ENCODE measurements around the gene NOS3.

The NOS3 gene

DNA sequence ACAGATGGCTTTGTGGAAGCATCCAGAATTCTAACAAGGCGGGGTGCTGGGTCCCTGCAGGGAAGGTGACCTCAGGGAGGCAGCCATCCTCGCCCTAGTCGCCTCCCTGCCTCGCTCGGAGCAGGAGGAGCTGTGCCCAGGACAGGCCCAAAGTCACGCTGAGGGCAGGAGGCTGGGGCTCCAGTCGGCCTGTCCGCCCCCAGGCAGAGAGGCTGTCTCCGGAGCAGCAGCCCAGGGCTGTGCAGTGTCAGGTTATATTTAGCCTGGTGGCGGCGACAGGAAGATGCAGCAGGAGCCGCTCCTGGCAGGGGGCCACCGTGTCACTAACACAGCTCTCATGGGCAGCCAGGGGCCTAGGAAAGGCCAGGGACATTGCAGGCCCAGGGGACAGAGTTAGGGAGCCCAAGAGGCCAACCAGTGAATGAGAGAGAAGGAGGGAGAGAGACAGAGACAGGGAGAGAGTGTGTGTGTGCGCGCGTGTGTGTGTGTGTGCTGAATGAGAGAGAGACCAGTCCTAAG lies 26.2 kb upstream of the NOS3 start:
- DNase-seq (ENCODE audit: low spot score), result no peak

- DNase-seq (ENCODE audit: low spot score), result no peak
Measured at GRCh38 chr7:150965273-150965830, 25.5 kb upstream of the NOS3 start.

DNA sequence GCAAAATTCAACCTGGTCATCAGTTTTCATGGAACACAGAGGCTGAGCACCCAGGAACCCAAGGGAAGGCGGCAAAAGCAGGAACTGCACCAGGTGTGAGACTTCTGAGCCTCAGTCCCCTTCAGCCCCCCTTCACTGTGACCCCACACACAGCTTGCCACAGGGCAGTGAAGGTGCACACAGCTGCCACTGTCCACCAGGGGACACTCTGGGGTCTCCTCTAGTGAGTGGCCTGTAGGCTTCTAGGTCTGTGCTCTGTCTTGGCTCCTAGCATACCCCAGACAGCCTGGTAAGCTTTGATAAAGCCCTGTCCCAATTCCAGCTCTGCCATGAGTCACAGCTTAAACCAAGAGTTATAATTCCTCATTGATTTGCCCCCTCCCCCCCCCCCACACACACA lies 24.8 kb upstream of the NOS3 start:
- peak; percentile 74 for DNase-seq (ENCODE audit: low spot score)

GRCh38 chr7:150967349-150967748 lies 23.5 kb upstream of the NOS3 start:
- DNase-seq (ENCODE audit: low spot score), result no peak

DNA sequence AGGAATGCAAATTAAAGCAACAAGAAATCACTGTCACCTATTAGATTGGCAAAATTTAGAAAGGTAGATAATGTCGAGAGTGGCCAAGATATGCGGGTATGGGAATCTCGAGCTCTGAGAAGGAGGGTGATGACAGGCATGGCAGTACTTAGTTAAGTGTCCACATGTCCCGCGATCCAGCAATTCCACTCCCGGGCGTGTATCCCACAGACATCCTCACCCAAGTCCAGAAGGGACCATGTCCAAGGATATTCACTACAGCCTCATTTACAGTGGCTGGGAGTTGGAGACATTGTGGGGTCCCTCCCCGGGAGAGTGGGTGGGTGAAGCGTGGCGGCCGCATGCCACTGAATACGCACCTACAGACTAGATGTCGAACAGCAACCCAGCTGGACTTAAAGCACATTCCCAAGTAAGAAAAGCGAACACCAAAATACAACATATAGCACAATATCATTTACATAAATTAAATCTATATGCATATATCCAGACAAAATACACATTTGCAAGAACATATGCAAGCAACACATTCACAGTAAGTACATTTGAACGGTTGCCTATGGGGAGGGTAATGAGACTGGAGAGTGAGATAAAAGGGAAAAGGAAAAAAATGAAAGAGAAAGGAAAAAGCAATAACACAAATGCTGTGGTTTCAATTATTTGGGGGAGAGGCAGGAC lies 22.6 kb upstream of the NOS3 start:
- DNase-seq (ENCODE audit: low spot score), result no peak

- DNase-seq (ENCODE audit: low spot score), result no peak
Measured at GRCh38 chr7:150968734-150969372, 22.0 kb upstream of the NOS3 start.

DNA sequence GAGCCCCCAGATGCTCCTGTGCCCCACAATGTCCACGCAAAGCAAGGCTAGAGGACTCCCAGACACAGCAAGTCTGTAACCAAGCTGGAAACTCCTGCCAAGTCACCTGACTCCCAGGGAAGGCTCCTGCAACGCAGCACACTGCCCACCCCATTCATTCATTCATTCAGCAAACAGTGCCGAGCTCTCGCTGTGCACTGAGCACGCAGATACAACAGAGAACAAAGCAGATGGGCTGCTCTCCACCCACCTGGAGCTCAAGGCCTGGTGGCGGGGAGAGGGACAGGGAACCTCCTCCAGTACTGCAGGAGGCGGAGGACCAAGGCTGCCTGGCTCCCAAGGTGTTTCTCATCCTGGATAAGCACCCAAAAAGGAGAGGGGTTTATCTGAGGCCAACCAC lies 21.3 kb upstream of the NOS3 start:
- no peak for DNase-seq (ENCODE audit: low spot score)

DNA sequence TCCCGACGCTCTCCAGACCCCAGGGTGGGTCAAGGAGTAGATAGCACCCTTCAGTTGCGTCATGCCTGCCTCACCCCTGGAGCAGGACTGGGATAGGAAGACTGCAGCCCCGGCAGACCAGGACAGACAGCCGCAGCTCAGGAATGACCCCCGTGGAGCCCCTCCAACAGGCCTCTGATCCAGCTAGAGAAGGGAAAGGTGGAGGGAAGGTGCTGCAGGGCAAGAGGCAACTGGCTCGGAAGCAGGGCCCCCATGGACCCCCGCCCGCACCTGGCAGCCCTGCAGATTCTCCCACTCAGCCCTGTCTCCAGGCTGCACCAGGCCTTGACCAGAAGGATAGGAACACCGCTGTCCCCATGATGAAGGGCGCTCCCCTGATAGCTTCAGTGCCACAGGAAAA lies 20.4 kb upstream of the NOS3 start:
- no peak for DNase-seq (ENCODE audit: low spot score)

- DNase-seq (ENCODE audit: low spot score), result peak; percentile 71
Measured at GRCh38 chr7:150971242-150972022, 19.4 kb upstream of the NOS3 start.

- no peak for DNase-seq (ENCODE audit: low spot score)
Measured at GRCh38 chr7:150972023-150972468, 18.8 kb upstream of the NOS3 start.

DNA sequence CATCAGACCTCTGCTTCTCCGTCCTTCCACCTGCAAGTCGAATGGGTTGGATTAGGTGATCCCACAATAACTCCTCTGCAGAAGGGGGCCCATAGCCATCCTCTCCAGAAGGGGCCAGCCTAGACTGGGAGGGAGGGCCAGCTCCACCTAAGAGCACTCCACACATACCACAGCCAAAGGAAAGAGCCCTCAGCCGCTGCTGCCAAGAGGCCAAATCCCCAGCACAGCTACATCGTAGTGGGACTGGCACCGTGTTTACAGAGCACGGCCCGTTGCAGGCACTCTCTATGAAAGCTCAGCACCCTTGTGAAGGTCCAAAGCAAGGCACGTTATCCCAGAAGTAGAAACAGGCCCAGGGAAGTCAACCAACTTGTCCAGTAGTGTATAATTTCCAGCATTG lies 18.1 kb upstream of the NOS3 start:
- no peak for DNase-seq (ENCODE audit: low spot score)

GRCh38 chr7:150973571-150974451 lies 17.0 kb upstream of the NOS3 start:
- DNase-seq (ENCODE audit: low spot score), result no peak

DNA sequence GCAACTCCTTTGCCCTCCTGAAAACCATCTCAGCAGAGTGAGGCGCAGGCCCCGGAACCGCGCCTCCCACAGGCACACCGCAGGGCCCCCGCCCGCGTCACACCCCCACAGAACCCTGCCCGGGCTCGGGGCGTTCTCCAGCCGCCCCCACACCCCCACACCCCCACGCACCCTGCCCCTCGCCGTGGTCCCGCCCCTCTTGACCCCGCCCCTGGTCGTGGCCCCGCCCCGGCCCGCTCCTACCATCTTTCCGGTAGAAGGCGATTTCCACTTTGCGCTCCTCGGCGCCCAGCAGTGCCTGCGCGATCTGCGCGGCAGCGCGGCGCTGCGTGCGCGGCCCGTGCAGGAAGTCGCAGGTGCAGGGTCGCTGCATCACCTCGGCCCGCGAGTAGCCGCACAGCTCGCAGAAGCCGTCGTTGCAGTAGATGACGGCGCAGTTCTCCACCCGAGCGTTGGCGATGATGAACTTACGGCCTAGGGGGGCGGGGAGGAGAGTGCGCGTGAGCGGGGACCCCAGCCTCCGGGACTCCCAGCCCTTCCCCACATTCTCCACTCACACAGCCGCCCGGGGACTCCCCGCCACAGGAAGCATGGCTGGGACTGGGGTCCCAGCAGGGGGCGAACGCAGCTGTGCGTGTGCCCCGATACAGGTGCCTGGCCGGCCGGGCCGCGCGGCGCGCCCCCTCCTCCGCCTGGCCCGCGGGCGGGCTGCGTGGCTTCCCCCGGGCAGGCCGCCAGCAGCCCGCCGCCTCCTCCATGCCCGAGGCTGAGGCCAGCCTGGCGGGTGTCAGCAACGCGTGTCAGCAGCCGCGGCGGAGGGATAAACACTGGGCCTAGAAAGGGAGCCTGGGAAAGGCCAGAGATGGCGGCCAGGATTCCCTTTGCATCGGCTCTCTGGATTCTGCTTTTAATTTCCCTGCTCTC lies 16.1 kb upstream of the NOS3 start:
- peak; percentile 72 for DNase-seq (ENCODE audit: low spot score)

DNA sequence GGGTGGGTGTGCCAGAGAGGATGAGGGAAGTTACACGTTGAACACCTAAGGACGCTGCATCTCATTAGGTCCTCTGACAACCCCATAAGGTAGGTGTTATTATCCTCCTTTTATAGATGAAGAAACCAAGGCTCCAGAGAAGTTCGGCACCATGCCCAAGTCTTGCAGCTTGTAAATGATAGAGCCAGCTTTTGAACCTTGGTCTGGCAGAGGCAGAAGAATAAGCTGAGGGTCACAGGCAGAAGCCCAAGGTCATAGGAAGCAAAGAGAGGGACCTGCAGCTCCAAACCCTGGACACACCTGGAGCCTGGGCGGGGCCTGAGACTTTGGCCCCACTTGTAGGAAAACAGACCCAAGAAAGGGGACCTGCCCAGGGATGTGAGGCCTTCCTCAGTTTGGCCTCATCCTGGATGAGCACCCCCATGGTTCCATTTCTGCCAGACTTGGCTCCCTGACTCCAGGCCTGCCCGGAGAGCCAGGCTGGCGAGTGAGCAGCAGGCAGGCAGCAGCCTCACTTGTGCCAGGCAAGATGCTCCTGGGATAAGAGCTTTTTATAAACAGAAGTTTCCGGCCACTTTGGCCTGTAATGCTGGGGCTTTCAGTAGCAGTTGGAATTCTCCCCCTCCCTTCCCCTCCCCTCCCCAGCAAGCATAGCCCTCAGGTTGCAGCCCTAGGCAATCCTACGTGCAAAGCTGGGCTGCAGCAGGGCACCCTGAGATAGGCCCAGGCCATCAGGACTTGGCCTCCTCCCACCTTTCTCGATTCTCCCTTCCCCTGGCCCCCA lies 15.1 kb upstream of the NOS3 start:
- no peak for DNase-seq (ENCODE audit: low spot score)

GRCh38 chr7:150976529-150977381 lies 14.1 kb upstream of the NOS3 start:
- no peak for DNase-seq (ENCODE audit: low spot score)

DNA sequence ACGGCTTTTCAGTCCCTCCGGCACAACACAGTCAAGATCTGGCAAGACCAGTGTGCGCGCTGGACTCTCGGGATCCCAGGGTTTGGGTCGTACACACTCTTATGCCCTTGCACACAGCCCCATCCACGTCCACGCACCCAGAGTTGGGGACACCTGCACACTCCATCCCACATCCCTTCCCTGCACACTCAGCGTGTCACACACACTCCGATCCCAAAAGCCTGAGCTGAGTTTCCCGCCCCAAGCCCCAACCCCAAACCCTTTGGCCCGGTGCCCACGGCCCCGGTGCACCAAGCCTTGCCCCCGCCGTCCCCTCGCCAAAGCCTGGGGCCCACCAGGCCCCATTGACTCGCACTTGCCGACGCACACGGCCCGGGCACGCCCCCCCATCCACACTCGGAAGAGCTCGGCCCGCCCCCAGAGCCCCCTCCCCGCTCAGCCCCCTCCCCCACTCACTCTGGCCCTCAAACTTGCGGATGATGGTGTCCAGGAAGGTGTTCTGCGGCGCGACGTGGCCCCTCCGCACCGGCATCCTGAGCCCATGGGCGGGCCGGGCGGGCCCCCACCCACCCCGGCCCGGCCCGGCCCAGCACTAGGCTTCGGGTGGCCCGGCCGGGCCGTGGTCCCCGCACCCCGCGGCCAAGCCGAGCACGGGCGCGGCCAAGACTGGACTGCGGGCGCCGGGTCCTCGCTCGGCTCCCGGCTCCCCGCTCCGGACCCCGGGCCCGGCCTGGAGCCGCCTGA lies 13.3 kb upstream of the NOS3 start:
- DNase-seq (ENCODE audit: low spot score), result no peak

GRCh38 chr7:150978126-150978789 lies 12.6 kb upstream of the NOS3 start, which contains the start of gene KCNH2:
Gene KCNH2 (minus strand): TSS chr7:150978321. CDS start chr7:150977913, 408 bp downstream.
- DNase-seq (ENCODE audit: low spot score), result peak; percentile 92
